Karpas-422 (cell line): Measurements from ENCODE around the gene DYDC2. TPM values are rescaled to one million over a fixed set of nuclear protein-coding genes. Genes with fewer than 3 reads are reported as not detected.

Source experiments
- DNase-seq: peaks from one replicate; pipeline ENCODE4 v3.0.0-alpha.2; 2015
- H2AFZ ChIP-seq: fragments of 200-600 bp; sonication (generic); 2 replicates; pipeline ENCODE4 v1.6.1; 2014; ENCODE audit warnings: antibody characterized with exemption, low read length, mixed read lengths
- H3K27ac ChIP-seq: fragments of 200-600 bp; sonication (generic); 2 replicates; pipeline ENCODE4 v1.5.1; 2014; ENCODE audit warnings: mild to moderate bottlenecking, low read length, moderate library complexity
- H3K27me3 ChIP-seq: fragments of 200-600 bp; sonication (generic); 2 replicates; pipeline ENCODE4 v1.6.1; 2014; ENCODE audit warnings: low read length, mixed read lengths
- H3K36me3 ChIP-seq: fragments of 200-600 bp; sonication (generic); 2 replicates; pipeline ENCODE4 v1.6.1; 2014; ENCODE audit warnings: low read length, mixed read lengths; ENCODE audit not compliant: insufficient read depth
- H3K4me1 ChIP-seq: fragments of 200-600 bp; sonication (generic); 2 replicates; pipeline ENCODE4 v1.6.1; 2014; ENCODE audit warnings: mild to moderate bottlenecking, low read length, mixed read lengths
- H3K4me2 ChIP-seq: fragments of 200-600 bp; sonication (generic); 2 replicates; pipeline ENCODE4 v1.6.1; 2014; ENCODE audit warnings: low read length, low read depth, mild to moderate bottlenecking; ENCODE audit not compliant: poor library complexity, severe bottlenecking
- H3K4me3 ChIP-seq: fragments of 200-600 bp; sonication (generic); 2 replicates; pipeline ENCODE4 v1.5.1; 2014; ENCODE audit warnings: mild to moderate bottlenecking, antibody characterized with exemption, low read length, mixed read lengths
- H3K79me2 ChIP-seq: fragments of 200-600 bp; sonication (generic); 2 replicates; pipeline ENCODE4 v1.6.1; 2014; ENCODE audit warnings: mild to moderate bottlenecking, low read length, mixed read lengths
- H3K9ac ChIP-seq: fragments of 200-600 bp; sonication (generic); 2 replicates; pipeline ENCODE4 v1.6.0; 2014; ENCODE audit warnings: low read length
- H3K9me2 ChIP-seq: fragments of 200-600 bp; sonication (generic), shearing (Covaris generic); replicated peaks from 2 replicates; pipeline ENCODE4 v1.6.0; 2014; ENCODE audit warnings: mild to moderate bottlenecking, low read length, moderate library complexity; ENCODE audit not compliant: insufficient read depth
- H3K9me3 ChIP-seq: fragments of 300-700, 200-600 bp; sonication (generic); 2 replicates; pipeline ENCODE4 v1.6.1; 2014; ENCODE audit warnings: low read length, mixed read lengths
- H4K20me1 ChIP-seq: fragments of 200-600 bp; sonication (generic); 2 replicates; pipeline ENCODE4 v1.6.1; 2014; ENCODE audit warnings: mild to moderate bottlenecking, antibody characterized with exemption, low read length, low read depth; ENCODE audit not compliant: insufficient read depth
- total RNA-seq: library from RNA; depleted of rRNA; stranded (reverse); fragments of >200 nt; shearing (Covaris generic); gene quantifications from 2 replicates; pipeline ENCODE4 v1.2.3, GENCODE V29; 2014; ENCODE audit warnings: low replicate concordance

Gene DYDC2
- total RNA-seq, 1 experiment from 2014 or later = 0.37 TPM

- no peaks in the 10 kb centered on the region for H3K9me3 ChIP-seq
- no peak overlapping the region for H3K4me3 ChIP-seq
- no peaks in the 10 kb centered on the region for H3K27me3 ChIP-seq
- H3K4me1 ChIP-seq = peaks cover 8% of the 10 kb centered on the region
- H4K20me1 ChIP-seq = no peaks in the 10 kb centered on the region
- H3K36me3 ChIP-seq = no peaks in the 10 kb centered on the region
- no peak overlapping the region for H3K27ac ChIP-seq
- no peaks in the 10 kb centered on the region for H3K9me2 ChIP-seq
- no peak overlapping the region for H3K9ac ChIP-seq
- DNase-seq = no peak
- no peak overlapping the region for H3K4me2 ChIP-seq
- no peaks in the 10 kb centered on the region for H3K79me2 ChIP-seq
- no peak overlapping the region for H2AFZ ChIP-seq
Observed at GRCh38 chr10:80410578-80411145, 54.1 kb downstream of the DYDC2 start.

GRCh38 chr10:80411267-80411668, 54.7 kb downstream of the DYDC2 start:
- H3K79me2 ChIP-seq = no peaks in the 10 kb centered on the region
- H3K9me3 ChIP-seq = no peaks in the 10 kb centered on the region

GRCh38 chr10:80411681-80412220, 55.2 kb downstream of the DYDC2 start:
- H3K4me1 ChIP-seq = peaks cover 8% of the 10 kb centered on the region
- H3K4me2 ChIP-seq = no peak overlapping the region
- no peaks in the 10 kb centered on the region for H3K27me3 ChIP-seq
- H3K27ac ChIP-seq = no peak overlapping the region
- H3K4me3 ChIP-seq = no peak overlapping the region
- H3K9me2 ChIP-seq = no peaks in the 10 kb centered on the region
- no peaks in the 10 kb centered on the region for H4K20me1 ChIP-seq
- no peak for DNase-seq
- H3K79me2 ChIP-seq = no peaks in the 10 kb centered on the region
- H3K9ac ChIP-seq = no peak overlapping the region
- no peak overlapping the region for H2AFZ ChIP-seq
- H3K9me3 ChIP-seq = no peaks in the 10 kb centered on the region
- no peaks in the 10 kb centered on the region for H3K36me3 ChIP-seq

More at GRCh38 chr10:80411267-80411668, 54.7 kb downstream of the DYDC2 start:
- no peaks in the 10 kb centered on the region for H3K9me2 ChIP-seq
- no peaks in the 10 kb centered on the region for H3K36me3 ChIP-seq
- no peak overlapping the region for H3K4me2 ChIP-seq
- no peak overlapping the region for H2AFZ ChIP-seq
- DNase-seq = no peak
- no peak overlapping the region for H3K4me3 ChIP-seq
- no peak overlapping the region for H3K9ac ChIP-seq
- no peaks in the 10 kb centered on the region for H3K27me3 ChIP-seq
- no peak overlapping the region for H3K27ac ChIP-seq
- peaks cover 8% of the 10 kb centered on the region for H3K4me1 ChIP-seq
- H4K20me1 ChIP-seq = no peaks in the 10 kb centered on the region

- Histone ChIP-seq H3K79me2 (no peaks in the 10 kb centered on the region), H3K9me2 (no peaks in the 10 kb centered on the region), H3K4me2 (no peak overlapping the region), H3K27ac (no peak overlapping the region), H3K9ac (no peak overlapping the region), H3K4me3 (no peak overlapping the region), H3K9me3 (no peaks in the 10 kb centered on the region), H3K4me1 (peaks cover 8% of the 10 kb centered on the region), H3K36me3 (no peaks in the 10 kb centered on the region), H4K20me1 (no peaks in the 10 kb centered on the region), H2AFZ (no peak overlapping the region), H3K27me3 (no peaks in the 10 kb centered on the region)
- no peak for DNase-seq
Observed at GRCh38 chr10:80412486-80412885, 55.9 kb downstream of the DYDC2 start.

- no peak overlapping the region for H3K9ac ChIP-seq
- no peak overlapping the region for H2AFZ ChIP-seq
Observed at GRCh38 chr10:80413271-80413996, 56.9 kb downstream of the DYDC2 start.

GRCh38 chr10:80414142-80414895, 57.7 kb downstream of the DYDC2 start:
- no peak overlapping the region for H3K27ac ChIP-seq
- no peak overlapping the region for H3K9ac ChIP-seq
- no peak overlapping the region for H2AFZ ChIP-seq
- no peaks in the 10 kb centered on the region for H3K27me3 ChIP-seq
- H3K36me3 ChIP-seq = no peaks in the 10 kb centered on the region
- no peaks in the 10 kb centered on the region for H3K9me3 ChIP-seq
- H3K9me2 ChIP-seq = no peaks in the 10 kb centered on the region
- no peaks in the 10 kb centered on the region for H4K20me1 ChIP-seq
- no peak overlapping the region for H3K4me3 ChIP-seq
- H3K4me2 ChIP-seq = no peak overlapping the region
- no peaks in the 10 kb centered on the region for H3K4me1 ChIP-seq
- no peak for DNase-seq
- H3K79me2 ChIP-seq = no peaks in the 10 kb centered on the region

More at GRCh38 chr10:80413271-80413996, 56.9 kb downstream of the DYDC2 start:
- no peak overlapping the region for H3K4me3 ChIP-seq
- H3K4me1 ChIP-seq = 0 out of 2 replicates have a peak, but pooled peaks cover 3% of the 10 kb centered on the region
- H3K27ac ChIP-seq = no peak overlapping the region
- no peaks in the 10 kb centered on the region for H3K79me2 ChIP-seq
- no peaks in the 10 kb centered on the region for H3K9me2 ChIP-seq
- H3K27me3 ChIP-seq = no peaks in the 10 kb centered on the region
- no peaks in the 10 kb centered on the region for H3K9me3 ChIP-seq
- no peak overlapping the region for H3K4me2 ChIP-seq
- no peaks in the 10 kb centered on the region for H3K36me3 ChIP-seq
- no peaks in the 10 kb centered on the region for H4K20me1 ChIP-seq
- DNase-seq = no peak

- Histone ChIP-seq H3K9ac (no peak overlapping the region), H3K27ac (no peak overlapping the region), H2AFZ (no peak overlapping the region), H3K27me3 (no peaks in the 10 kb centered on the region), H3K36me3 (no peaks in the 10 kb centered on the region), H3K4me3 (no peak overlapping the region), H3K9me3 (no peaks in the 10 kb centered on the region), H3K4me2 (no peak overlapping the region), H3K79me2 (no peaks in the 10 kb centered on the region), H3K9me2 (no peaks in the 10 kb centered on the region), H3K4me1 (peaks cover 2% of the 10 kb centered on the region), H4K20me1 (no peaks in the 10 kb centered on the region)
- no peak for DNase-seq
Observed at GRCh38 chr10:80415734-80416478, 59.3 kb downstream of the DYDC2 start.
